Measurements from ENCODE around the gene SSTR5. TPM values are rescaled to one million over a fixed set of nuclear protein-coding genes. Genes with fewer than 3 reads are reported as not detected.

The SSTR5 gene
- total RNA-seq, 1 donor from 2014 or later: 0.16 TPM

- DNase-seq: no peak
Measured at GRCh38 chr16:1106659-1107058, 34.1 kb downstream of the SSTR5 start.

GRCh38 chr16:1107141-1107540, 34.6 kb downstream of the SSTR5 start:
- DNase-seq: no peak

DNA sequence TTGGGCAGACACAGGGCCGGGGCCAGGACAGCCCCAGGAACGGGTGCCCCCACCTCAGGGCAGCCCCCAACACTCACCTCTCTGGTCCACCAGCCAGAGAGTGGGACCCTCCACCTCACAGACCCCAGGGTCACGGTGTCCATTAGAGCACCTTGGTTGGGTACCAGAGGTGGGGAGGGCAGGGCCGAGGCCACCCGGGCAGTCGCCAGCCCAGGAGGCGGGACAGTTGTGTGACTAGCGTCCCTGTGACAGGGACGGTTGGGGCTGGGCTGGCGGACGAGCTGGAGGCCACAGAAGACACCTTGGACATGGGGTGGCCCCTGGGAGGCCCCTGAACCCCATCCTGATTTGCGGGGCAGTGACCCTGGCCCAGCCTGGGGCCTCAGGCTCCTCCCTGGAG, 35.2 kb downstream of the SSTR5 start:
- no peak for DNase-seq

DNA sequence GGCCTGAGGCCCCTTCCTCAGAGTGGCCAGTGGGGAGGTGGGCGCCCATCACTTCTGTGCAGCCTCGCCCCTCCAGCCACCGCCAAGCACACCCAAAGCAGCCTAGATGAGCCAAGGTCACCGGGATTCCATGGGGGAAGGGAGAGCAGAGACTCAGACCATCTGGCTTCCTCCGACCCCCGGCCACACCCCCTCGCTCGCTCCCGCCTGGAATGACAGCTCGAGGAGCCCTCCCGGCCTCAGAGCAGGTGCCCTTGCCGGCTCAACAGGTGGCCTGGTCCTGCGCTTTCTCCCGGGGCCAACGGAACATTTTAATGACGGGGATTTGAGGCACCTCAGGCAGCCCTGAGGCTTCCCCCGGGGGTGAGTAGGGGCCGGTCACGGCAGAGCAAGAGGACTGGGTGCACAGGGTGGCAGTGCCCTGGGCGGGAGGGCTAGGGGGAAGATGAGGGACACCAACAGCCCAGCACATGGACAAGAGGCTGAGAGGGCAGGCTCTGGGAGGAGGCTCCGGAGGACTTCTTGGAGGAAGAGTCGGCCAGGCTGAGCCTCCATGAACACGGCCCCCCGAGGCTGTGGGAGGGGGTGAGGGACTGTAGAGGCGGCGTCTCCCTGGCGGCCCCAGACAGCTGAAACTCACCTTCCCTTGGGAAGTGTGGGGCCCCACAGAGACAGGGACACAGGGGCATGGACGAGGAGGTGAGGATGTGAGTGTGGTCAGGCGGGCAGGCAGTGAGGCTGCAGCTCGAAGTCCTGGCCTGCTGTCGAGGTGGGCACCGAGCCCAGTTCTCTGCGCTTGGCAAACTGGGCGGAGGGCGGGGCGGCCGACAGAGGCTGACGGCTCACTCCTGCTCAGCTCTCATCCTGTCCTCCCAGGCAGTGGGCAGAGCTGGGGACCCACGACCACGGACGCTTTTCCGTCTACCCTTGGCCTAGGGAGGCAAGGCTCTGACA, 36.0 kb downstream of the SSTR5 start:
- DNase-seq: no peak

DNA sequence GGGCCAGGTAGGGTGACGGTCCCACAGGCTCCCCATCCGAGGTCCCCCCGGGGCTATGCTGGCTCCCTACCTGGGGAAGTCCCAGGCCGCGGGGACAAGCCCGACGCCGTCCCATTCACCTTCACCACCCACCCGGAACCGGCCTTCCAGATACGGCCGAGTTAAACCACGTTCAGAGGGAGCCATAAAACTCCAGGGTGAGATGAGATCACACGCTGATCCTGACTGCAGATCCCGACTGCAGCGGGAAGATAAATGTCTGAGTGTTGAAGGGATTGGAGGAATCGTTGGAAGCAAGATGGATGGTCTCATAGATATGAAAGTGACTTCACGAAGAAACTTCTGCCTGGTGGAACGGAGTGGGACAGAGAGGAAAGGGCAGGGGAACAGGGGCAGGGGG, 37.1 kb downstream of the SSTR5 start:
- DNase-seq: no peak

- DNase-seq: no peak
Measured at GRCh38 chr16:1112506-1113184, 40.1 kb downstream of the SSTR5 start.

DNA sequence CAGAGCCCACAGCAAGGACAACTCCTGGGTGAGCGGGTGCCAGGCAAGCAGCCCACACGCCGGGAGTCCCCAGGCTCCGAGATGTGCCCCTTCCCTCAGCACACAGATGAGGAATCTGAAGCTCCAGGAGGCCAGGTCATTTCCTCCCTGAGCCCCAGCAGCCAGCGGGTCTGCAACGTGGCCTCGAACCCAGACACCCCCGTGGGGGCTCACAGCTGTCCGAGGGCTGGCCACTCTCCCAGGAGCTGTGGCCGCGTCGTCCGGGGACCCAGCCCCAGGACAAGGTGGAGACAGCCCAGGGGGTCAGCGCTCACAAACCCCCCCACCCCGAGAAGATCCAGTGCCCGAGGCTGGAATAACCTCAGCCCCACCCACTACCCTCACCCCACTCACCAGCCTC, 40.9 kb downstream of the SSTR5 start:
- no peak for DNase-seq

DNA sequence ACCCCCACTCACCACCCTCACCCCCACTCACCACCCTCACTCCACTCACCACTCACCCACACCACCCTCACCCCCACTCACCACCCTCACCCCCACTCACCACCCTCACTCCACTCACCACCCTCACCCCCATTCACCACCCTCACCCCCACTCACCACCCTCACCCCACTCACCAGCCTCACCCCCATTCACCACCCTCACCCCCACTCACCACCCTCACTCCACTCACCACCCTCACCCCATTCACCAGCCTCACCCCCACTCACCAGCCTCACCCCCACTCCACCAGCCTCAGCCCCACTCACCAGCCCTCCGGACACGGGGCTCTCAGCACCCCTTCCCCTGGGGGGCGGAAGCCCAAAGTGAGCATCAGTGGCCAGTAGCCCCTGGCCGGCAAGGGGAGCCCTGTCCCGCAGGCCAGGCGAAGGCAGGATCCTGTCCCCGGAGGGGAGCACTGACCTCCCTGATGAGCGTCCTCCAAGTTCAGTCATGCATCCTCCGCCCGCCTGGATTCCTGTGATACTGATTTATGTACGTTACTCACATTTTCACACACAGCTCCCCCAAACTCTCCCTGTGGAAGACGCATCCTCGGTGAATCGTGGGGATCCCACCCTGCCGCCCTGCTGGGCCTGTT, 41.5 kb downstream of the SSTR5 start:
- DNase-seq: no peak

GRCh38 chr16:1116693-1117077, 44.1 kb downstream of the SSTR5 start:
- DNase-seq: no peak

DNA sequence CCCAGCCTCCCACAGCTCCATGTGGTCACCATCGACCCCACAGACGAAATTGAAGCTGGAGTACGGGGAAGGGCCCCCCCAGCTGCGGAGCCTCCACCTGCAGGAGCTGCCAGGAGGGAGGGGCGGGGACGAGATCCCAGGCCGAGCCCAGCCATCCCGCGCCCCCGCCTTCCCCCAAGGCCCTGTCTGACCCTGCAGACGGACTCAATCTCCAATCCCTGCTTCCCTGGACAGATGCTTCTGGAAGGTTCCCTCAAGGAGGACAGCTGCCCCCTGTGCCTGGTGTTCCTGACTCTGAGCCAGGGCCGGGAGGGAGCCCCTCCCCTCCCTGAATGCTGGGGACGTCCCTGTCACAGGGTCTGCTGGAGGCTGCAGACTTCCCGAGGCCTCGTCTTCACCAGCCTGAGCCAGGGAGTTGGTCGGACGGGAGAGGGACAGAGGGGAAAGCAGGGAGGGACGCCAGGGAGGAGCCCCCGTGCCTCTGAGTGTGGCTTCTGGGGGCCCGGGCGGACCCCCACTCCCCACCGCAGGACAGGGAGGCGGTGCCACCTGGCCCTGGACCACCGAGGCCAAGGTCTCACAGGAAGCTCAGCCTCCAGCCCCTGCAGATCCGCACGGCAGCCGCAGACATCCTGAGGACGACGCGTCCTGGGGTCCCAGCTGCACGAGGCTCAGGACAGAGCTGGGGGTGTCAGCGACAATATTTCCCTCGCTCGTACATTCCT, 44.8 kb downstream of the SSTR5 start:
- no peak for DNase-seq

DNA sequence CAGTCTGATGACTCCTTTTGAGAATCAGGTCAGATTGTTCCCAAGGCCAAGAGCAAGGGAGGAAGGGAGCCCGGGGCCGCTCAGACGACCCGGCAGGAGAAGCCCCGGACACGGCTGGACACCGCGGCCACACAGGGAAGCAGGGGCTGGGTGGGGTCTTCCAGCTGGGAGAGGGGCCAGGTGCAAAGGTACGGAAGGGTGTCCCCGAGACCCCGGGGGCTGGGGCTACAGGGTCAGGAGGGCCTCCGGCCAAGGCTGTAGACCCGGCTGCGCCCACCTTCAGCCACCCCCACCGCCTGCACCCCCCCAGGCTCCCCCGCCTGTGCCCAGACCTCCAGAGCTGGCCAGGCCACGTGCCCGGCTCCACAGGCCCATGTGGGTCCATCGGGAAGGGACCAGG, 45.4 kb downstream of the SSTR5 start:
- no peak for DNase-seq

- DNase-seq: no peak
Measured at GRCh38 chr16:1119129-1119528, 46.6 kb downstream of the SSTR5 start.

- no peak for DNase-seq
Measured at GRCh38 chr16:1119766-1120576, 47.4 kb downstream of the SSTR5 start.

GRCh38 chr16:1120577-1120941, 48.0 kb downstream of the SSTR5 start:
- no peak for DNase-seq

DNA sequence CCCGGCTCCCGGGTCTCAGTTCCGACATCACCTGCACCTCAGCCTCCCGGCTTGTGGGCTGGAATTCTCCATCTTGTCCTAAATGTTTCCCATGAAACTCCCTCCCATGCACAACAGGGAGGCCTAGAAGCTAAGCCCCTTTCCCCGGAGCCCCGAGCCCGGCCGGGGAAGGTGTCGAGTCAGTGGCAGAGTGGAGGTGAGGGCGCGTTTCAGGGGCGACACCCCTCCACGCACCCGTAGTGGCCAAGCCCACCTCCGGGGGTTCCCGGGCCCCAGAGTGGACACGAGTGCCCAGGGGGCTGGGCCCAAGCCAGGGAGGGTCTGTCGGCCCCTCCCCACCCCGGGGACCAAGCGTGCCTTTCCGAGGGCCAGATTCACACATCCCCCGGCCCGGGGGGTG, 48.5 kb downstream of the SSTR5 start:
- no peak for DNase-seq

DNA sequence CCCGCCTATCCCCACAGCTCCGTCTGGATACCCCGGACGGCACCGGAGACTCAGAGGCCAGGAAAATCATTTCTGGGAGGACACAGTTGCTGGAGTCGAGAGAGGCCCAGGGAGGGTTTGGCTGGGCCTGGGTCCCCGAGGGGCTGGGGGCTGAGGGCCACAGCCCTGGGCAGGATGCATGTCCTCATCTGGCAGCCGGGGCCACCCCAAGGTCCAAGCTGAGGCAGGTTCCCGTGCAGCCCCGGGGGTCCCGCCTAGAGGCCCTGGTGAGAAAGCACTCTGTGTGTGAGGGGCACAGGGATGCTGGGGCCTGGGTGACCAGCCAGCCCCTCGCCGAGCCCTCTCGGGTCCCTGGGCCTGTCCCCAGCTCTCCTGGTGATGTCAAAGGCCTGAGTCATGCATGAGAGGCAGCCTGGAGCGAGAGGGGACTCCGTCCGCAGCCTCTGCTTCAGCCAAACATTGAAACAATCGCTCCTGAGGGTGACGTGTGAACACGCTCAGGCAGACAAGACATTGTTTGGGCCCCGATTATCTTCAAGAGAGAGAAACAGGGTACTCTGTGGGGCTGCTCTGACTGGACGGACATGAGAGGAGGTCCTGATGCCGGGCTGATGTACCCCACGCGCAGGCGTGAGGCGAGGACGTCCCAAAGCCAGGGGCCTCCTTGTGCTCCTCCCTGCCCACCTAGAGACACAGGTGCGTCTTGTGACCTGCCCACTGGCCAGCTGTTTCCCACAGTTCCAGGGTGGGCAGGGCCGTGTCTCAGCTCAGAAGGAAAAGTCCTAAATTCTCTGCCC, 49.3 kb downstream of the SSTR5 start:
- DNase-seq: no peak

GRCh38 chr16:1122398-1122765, 49.8 kb downstream of the SSTR5 start:
- DNase-seq: no peak

- DNase-seq: no peak
Measured at GRCh38 chr16:1123525-1124230, 51.1 kb downstream of the SSTR5 start.

GRCh38 chr16:1124291-1124690, 51.7 kb downstream of the SSTR5 start:
- no peak for DNase-seq

DNA sequence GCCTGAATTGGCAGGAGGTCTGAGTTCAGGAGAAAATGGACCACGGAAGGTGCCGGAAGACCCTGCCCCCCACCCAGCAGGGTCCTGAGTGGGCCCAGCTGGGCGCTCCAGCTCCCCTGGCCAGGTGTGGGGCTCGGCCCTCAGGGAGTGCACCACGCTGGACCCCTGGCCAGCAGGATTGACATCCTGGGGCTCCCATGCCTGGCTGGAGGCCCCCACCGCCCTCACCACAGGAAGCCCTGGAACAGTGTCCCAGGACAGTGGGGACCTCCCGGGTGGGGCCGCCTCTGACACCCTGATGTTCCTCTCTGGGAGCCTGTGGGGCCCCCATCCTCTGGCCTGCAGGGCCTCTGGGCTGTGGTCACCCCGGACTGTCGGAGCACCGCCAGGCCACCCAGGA, 52.2 kb downstream of the SSTR5 start:
- DNase-seq: no peak

Data from occipital lobe (tissue), 2 donors.